HepG2 (cell line): ENCODE data around the gene BMF. TPM values are rescaled to one million over a fixed set of nuclear protein-coding genes. Genes with fewer than 3 reads are reported as not detected.
A peak's percentile ranks its signal among the peaks of the same experiment; 100 is the strongest.

ENCODE experiments used
- ATAC-seq: fragments of 200-7000 bp; cut with Tn5 transposase; 3 replicates; pipeline ENCODE4 v1.9.1; 2020; ENCODE audit warnings: mild to moderate bottlenecking, moderate library complexity
- BruUV-seq: library from RNA; stranded (reverse); fragments of 400-500 nt; replicated peaks from 2 replicates; lab custom pipeline; 2021; lab: Mats Ljungman, UMichigan
- CTCF ChIA-PET: fragments of 300-600 bp; formaldehyde crosslinking; extraction: SDS; loops from one replicate; lab custom pipeline; 2021; ENCODE audit warnings: low total read pairs, inconsistent platforms, low intra/inter-chr PET ratio; lab: Yijun Ruan, JAX
- POLR2A ChIA-PET: fragments of 350-600 bp; sonication (Branson Sonifier 250); formaldehyde crosslinking; loops from one replicate; lab custom pipeline; 2020; ENCODE audit warnings: antibody characterized with exemption, inconsistent platforms; lab: Yijun Ruan, JAX
- DNase-seq: peaks from one replicate; pipeline ENCODE4 v3.0.0-alpha.2; 2015; ENCODE audit warnings: low spot score
- FAIRE-seq: peaks from 3 replicates; lab custom pipeline; 2011; peaks lifted over from hg19 to GRCh38; lab: Jason Lieb, UNC
- H2AFZ ChIP-seq: one replicate; pipeline ENCODE4 v1.6.1; 2011; ENCODE audit warnings: low read length, inconsistent platforms
- H3K27ac ChIP-seq: fragments of 300-600 bp; 3 replicates; pipeline ENCODE4 v1.8.0; 2011; ENCODE audit warnings: mixed run types, mild to moderate bottlenecking, mixed read lengths, low read length, inconsistent platforms; ENCODE audit not compliant: insufficient read depth; ENCODE audit errors: extremely low read length
- H3K27me3 ChIP-seq, 2 experiments: fragments of 200-600 bp in 1 of 2; 2 replicates in 1 of 2; 3 replicates in 1 of 2; pipeline versions ENCODE4 v1.6.0 to v1.8.0; 2011; ENCODE audit warnings: low read length in 2 of 2, mild to moderate bottlenecking in 2 of 2, moderate library complexity in 2 of 2, inconsistent platforms in 1 of 2; ENCODE audit not compliant: insufficient read depth in 2 of 2, control insufficient read depth in 1 of 2
- H3K36me3 ChIP-seq, 2 experiments: fragments of 200-600 bp in 1 of 2; replicated peaks in 1 of 2; 2 replicates in 1 of 2; 3 replicates in 1 of 2; pipeline versions ENCODE4 v1.5.1 to v1.8.0; 2011; ENCODE audit warnings: low read length in 2 of 2, inconsistent platforms in 1 of 2; ENCODE audit not compliant: insufficient read depth in 2 of 2, control insufficient read depth in 1 of 2
- H3K4me1 ChIP-seq: 2 replicates; pipeline ENCODE4 v1.5.1; 2012; ENCODE audit warnings: low read length, inconsistent platforms; ENCODE audit not compliant: insufficient read depth
- H3K4me2 ChIP-seq: 2 replicates; pipeline ENCODE4 v1.6.0; 2011; ENCODE audit warnings: low read depth, low read length, inconsistent platforms
- H3K4me3 ChIP-seq, 3 experiments: fragments of 200-600 bp in 1 of 3; sonication (generic), shearing (Covaris generic) in 1 of 3; replicated peaks in 1 of 3; 2 replicates each; pipeline ENCODE4 v1.5.1; 2011 to 2016; ENCODE audit warnings: low read length in 3 of 3, inconsistent platforms in 2 of 3, low read depth in 2 of 3, mild to moderate bottlenecking in 2 of 3, control low read depth in 1 of 3, mixed read lengths in 1 of 3; ENCODE audit not compliant: insufficient read depth in 1 of 3
- H3K79me2 ChIP-seq: one replicate; pipeline ENCODE4 v1.6.1; 2011; ENCODE audit warnings: low read length, inconsistent platforms; ENCODE audit not compliant: insufficient read depth
- H3K9ac ChIP-seq: 2 replicates; pipeline ENCODE4 v1.6.0; 2011; ENCODE audit warnings: mild to moderate bottlenecking, low read depth, low read length, inconsistent platforms; ENCODE audit not compliant: insufficient read depth
- H3K9me3 ChIP-seq: 2 replicates; pipeline ENCODE4 v1.5.1; 2012; ENCODE audit warnings: mild to moderate bottlenecking, low read length
- H4K20me1 ChIP-seq: 2 replicates; pipeline ENCODE4 v1.6.0; 2011; ENCODE audit warnings: inconsistent platforms, mild to moderate bottlenecking, low read length, moderate library complexity; ENCODE audit not compliant: insufficient read depth
- AGO2 ChIP-seq: fragments of 200-400 bp; formaldehyde crosslinking; optimal IDR thresholded peaks from 2 replicates; pipeline ENCODE3; 2017; ENCODE audit warnings: mild to moderate bottlenecking, low read depth, low read length, moderate library complexity
- IKZF4 ChIP-seq: sonication (generic); formaldehyde crosslinking; IDR thresholded peaks from 2 replicates; pipeline ENCODE4 v1.5.1; 2020; ENCODE audit warnings: borderline replicate concordance, mild to moderate bottlenecking, low read depth, missing genetic modification reagents; ENCODE audit errors: not compliant biosample characterization
- POLR2A ChIP-seq, 2 experiments: IDR thresholded peaks; 2 replicates each; pipeline ENCODE4 v1.6.1; 2011; ENCODE audit warnings: low read depth in 2 of 2, low read length in 2 of 2, mild to moderate bottlenecking in 1 of 2, moderate library complexity in 1 of 2; ENCODE audit not compliant: insufficient read depth in 1 of 2
- RBM39 ChIP-seq: fragments of 200-400 bp; formaldehyde crosslinking; IDR thresholded peaks from one replicate; pipeline ENCODE4 v1.6.1; 2018; ENCODE audit warnings: antibody characterized with exemption, mild to moderate bottlenecking, low read depth, low read length; ENCODE audit not compliant: poor library complexity, severe bottlenecking
- TOE1 ChIP-seq: sonication (generic); formaldehyde crosslinking; IDR thresholded peaks from 2 replicates; pipeline ENCODE4 v1.4.0; 2020; ENCODE audit warnings: mild to moderate bottlenecking, missing genetic modification reagents
- ZBTB38 ChIP-seq: sonication (generic); formaldehyde crosslinking; IDR thresholded peaks from 2 replicates; pipeline ENCODE4 v1.5.1; 2020; ENCODE audit warnings: mild to moderate bottlenecking, missing genetic modification reagents
- ZNF230 ChIP-seq: sonication (generic); formaldehyde crosslinking; IDR thresholded peaks from 2 replicates; pipeline ENCODE4 v1.4.0; 2020; ENCODE audit warnings: mild to moderate bottlenecking, missing genetic modification reagents
- ZNF256 ChIP-seq: sonication (generic); formaldehyde crosslinking; conservative IDR thresholded peaks from 2 replicates; pipeline ENCODE4 v1.4.0; 2020; ENCODE audit warnings: missing genetic modification reagents
- ZNF329 ChIP-seq: sonication (generic); formaldehyde crosslinking; IDR thresholded peaks from 2 replicates; pipeline ENCODE4 v1.9.0; 2021; ENCODE audit warnings: low read depth, mild to moderate bottlenecking, missing genetic modification reagents
- ZNF501 ChIP-seq: sonication (generic); formaldehyde crosslinking; IDR thresholded peaks from 2 replicates; pipeline ENCODE4 v1.5.1; 2020; ENCODE audit warnings: mild to moderate bottlenecking, moderate library complexity, missing genetic modification reagents
- WGBS: methylation state at CpG from one replicate; pipeline ENCODE4 v1.1.6; 2017; ENCODE audit warnings: low lambda C conversion rate; 5-methylcytosine and 5-hydroxymethylcytosine counted together
- in situ Hi-C: cut with HindIII; loops from 2 replicates; pipeline ENCODE4 v1.10.0; 2017; ENCODE audit warnings: low pct_unique_long_range_greater_than_20kb; ENCODE audit not compliant: extremely low pct_ligation_motif_present
- intact Hi-C: fragments of 100-400 bp; cut with micrococcal nuclease; formaldehyde crosslinking; loops from one replicate; pipeline ENCODE4 v1.10.0; 2022; ENCODE audit not compliant: unreplicated experiment
- polyA plus RNA-seq, 8 experiments: library from polyadenylated mRNA; depleted of rRNA in 3 of 8; stranded (reverse) in 7 of 8; unstranded in 1 of 8; fragments of >200 nt; fragmentation: Illumina TruSeq in 4 of 8; extraction: Trizol in 4 of 8; gene quantifications; 2 replicates each; pipeline versions ENCODE4 v1.2.1 to v1.2.3, GENCODE V29; 2011 to 2016; ENCODE audit warnings: low read depth in 4 of 8, missing spikeins in 1 of 8, mixed read lengths in 1 of 8; ENCODE audit not compliant: insufficient read depth in 1 of 8
- total RNA-seq, 5 experiments: library from RNA; depleted of rRNA; stranded (reverse); fragments of >200 nt; fragmentation: Illumina TruSeq; extraction: Trizol; gene quantifications; 2 replicates each; pipeline ENCODE4 v1.2.3, GENCODE V29; 2016; ENCODE audit warnings: low read depth in 1 of 5
- TF ChIP-seq, protein P1 (sequence below): IDR thresholded peaks from 2 replicates; pipeline ENCODE4 v1.6.1; 2016; ENCODE audit warnings: mild to moderate bottlenecking, missing biosample characterization, missing genetic modification reagents

Gene BMF
- total and polyA plus RNA-seq, 2 of the 13 experiments (the other 11 are each of a cell fraction or from before 2014, with no cell fraction given) = 8.7 to 15.9 TPM

DNA sequence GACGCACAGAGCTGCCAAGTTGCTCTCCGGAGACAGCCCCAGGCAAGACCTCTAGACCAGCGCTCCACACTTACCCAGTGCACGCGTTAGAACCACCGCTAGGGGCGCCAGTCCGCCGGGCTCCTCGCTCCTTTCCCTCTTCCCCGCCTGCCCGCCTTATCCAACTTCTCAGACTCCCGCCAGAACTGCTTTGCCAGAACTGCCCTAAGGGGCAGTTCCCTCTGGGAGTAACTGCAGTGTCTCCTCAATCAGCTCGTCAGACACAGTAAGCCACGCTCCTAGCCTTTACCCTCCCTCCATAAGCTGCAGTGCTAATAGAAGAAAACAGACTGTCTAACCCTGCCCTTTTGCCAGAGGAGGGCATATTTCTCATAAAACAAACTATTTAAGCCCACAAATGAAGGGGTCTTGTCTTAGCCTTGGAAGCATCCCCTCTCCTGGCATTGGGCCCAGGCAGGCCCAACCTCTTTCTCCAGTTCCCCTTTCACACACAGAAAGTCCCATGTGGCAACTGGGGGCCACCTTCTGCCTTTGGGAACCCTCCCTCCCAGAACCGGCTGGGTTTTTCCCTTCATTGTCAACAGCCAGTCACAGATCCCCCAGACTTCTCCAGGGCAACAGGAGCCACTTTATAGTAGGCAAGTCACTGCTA lies 3.7 kb downstream of the BMF start (continued):
- TF ChIP-seq ZNF230 (CRISPR knock-in tag) = 0 out of 2 replicates have a peak, but pooled peaks have one; percentile 23
- no peak for TF ChIP-seq AGO2
- TF ChIP-seq ZNF329 (CRISPR knock-in tag) = no peak
- TF ChIP-seq TOE1 (CRISPR knock-in tag) = no peak
- no peak for TF ChIP-seq RBM39
- TF ChIP-seq ZNF256 (CRISPR knock-in tag) = no peak
- no peak for TF ChIP-seq ZBTB38 (CRISPR knock-in tag)
- TF ChIP-seq, protein P1, sequence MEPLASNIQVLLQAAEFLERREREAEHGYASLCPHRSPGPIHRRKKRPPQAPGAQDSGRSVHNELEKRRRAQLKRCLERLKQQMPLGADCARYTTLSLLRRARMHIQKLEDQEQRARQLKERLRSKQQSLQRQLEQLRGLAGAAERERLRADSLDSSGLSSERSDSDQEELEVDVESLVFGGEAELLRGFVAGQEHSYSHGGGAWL (CRISPR knock-in tag) = peak; percentile 29; the same call in 1 of the 2 replicates

DNA sequence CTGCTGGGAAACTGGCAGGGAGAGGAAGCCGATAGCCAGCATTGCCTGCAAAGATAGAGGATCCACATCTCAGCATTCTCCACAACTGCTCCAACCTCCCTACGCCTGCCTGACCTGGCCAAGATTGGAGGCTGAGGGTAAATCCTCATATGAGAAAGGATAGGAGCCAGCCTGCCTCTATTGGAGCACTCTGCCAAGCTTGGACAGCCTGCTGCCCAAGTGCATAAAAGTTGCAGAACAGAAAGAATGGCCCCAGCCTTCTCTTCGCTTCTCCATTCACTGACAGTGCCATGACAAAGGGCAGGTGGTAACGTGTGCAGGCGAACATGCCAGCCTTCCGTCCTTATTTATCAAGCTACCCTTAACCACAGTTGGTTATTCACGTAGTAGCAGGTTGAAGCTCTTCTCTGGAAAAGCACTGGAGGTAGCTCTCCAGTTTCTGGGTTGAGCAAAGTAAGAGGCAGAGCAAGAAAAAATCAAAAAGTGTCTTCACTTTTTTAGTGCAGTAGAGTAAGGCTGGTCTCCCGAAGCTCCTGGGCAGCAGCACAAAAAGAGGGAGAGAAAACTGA lies 4.3 kb downstream of the BMF start:
- Histone ChIP-seq H2AFZ (no peak overlapping the region), H3K4me3 (no peak overlapping the region), H3K79me2 (peaks cover 2% of the 10 kb centered on the region), H3K9ac (no peak overlapping the region), H3K4me1 (peaks cover 78% of the 10 kb centered on the region), H3K9me3 (no peaks in the 10 kb centered on the region), H3K27me3 (no peaks in the 10 kb centered on the region), H3K36me3 (peaks cover 0 to 2% of the 10 kb centered on the region in 2 experiments; a peak in 2 of 5 replicates), H3K4me2 (peak overlapping the region; percentile 90; the same call in 1 of the 2 replicates), H3K27ac (no peak overlapping the region), H4K20me1 (no peaks in the 10 kb centered on the region)
- intact Hi-C loops = loop anchor here (10.0 kb wide), 1 partner anchor 170 kb away; no protein-coding TSS in a partner anchor
- FAIRE-seq (no peak), DNase-seq (no peak), ATAC-seq (no peak)
- WGBS = 82% methylated on average over 8 of the region's 8 CpGs
- no TSS peak for BruUV-seq
- CTCF ChIA-PET = no interaction called here
- TF ChIP-seq IKZF4 (CRISPR knock-in tag) (no peak), POLR2A (IDR thresholded peaks at IDR 0.05; ENCODE audit: insufficient read depth in 1 of 2, low read depth in 2 of 2, low read length in 2 of 2) (0 out of 4 replicates have a peak, but pooled peaks of 1 of the 2 experiments have one; percentile 10), ZNF501 (CRISPR knock-in tag) (peak; percentile 10; the same call in 1 of the 2 replicates)
- TF ChIP-seq, all 625 proteins: peak for 2
- POLR2A ChIA-PET = interaction anchor here (1.0 to 14.1 kb wide), 5 partner anchors 11 to 66 kb away, joined by 3 to 371 read pairs (median 8); partner anchors contain the start of gene SRP14
- in situ Hi-C loops = no loop called here
